HepG2 (cell line): ENCODE data around the gene ST6GALNAC2. TPM values are rescaled to one million over a fixed set of nuclear protein-coding genes. Genes with fewer than 3 reads are reported as not detected.

Experiments
- FOXA3 ChIP-seq: IDR thresholded peaks from 2 replicates; pipeline ENCODE4 v1.6.1; 2016; ENCODE audit warnings: missing genetic modification reagents, missing compliant biosample characterization
- GZF1 ChIP-seq: sonication (generic); formaldehyde crosslinking; IDR thresholded peaks from 2 replicates; pipeline ENCODE4 v1.5.1; 2020; ENCODE audit warnings: mild to moderate bottlenecking, missing genetic modification reagents
- KDM1A ChIP-seq: IDR thresholded peaks from 2 replicates; pipeline ENCODE4 v1.6.1; 2016; ENCODE audit warnings: missing compliant biosample characterization
- NR3C1 ChIP-seq: sonication (generic); formaldehyde crosslinking; IDR thresholded peaks from 2 replicates; pipeline ENCODE4 v1.4.0; 2020; ENCODE audit warnings: missing genetic modification reagents
- PAWR ChIP-seq: sonication (generic); formaldehyde crosslinking; IDR thresholded peaks from 2 replicates; pipeline ENCODE4 v1.4.0; 2020; ENCODE audit warnings: missing genetic modification reagents, mild to moderate bottlenecking, borderline replicate concordance
- RARG ChIP-seq: sonication (generic); formaldehyde crosslinking; IDR thresholded peaks from 2 replicates; pipeline ENCODE4 v1.4.0; 2020; ENCODE audit warnings: low read depth, mild to moderate bottlenecking, missing genetic modification reagents
- ZBTB7A ChIP-seq: sonication (generic); formaldehyde crosslinking; IDR thresholded peaks from 2 replicates; pipeline ENCODE4 v1.8.0; 2022; ENCODE audit warnings: mild to moderate bottlenecking, missing genetic modification reagents
- ZNF121 ChIP-seq: sonication (generic); formaldehyde crosslinking; IDR thresholded peaks from 2 replicates; pipeline ENCODE4 v1.5.0; 2020; ENCODE audit warnings: mild to moderate bottlenecking, missing genetic modification reagents
- ZNF598 ChIP-seq: sonication (generic); formaldehyde crosslinking; IDR thresholded peaks from 2 replicates; pipeline ENCODE4 v1.5.1; 2020; ENCODE audit warnings: mild to moderate bottlenecking, missing genetic modification reagents, borderline replicate concordance
- ZNF816 ChIP-seq: sonication (generic); formaldehyde crosslinking; IDR thresholded peaks from 2 replicates; pipeline ENCODE4 v1.8.0; 2022; ENCODE audit warnings: missing genetic modification reagents, mild to moderate bottlenecking, borderline replicate concordance
- polyA plus RNA-seq, 8 experiments: library from polyadenylated mRNA; depleted of rRNA in 3 of 8; stranded (reverse) in 7 of 8; unstranded in 1 of 8; fragments of >200 nt; fragmentation: Illumina TruSeq in 4 of 8; extraction: Trizol in 4 of 8; gene quantifications; 2 replicates each; pipeline versions ENCODE4 v1.2.1 to v1.2.3, GENCODE V29; 2011 to 2016; ENCODE audit warnings: low read depth in 4 of 8, missing spikeins in 1 of 8, mixed read lengths in 1 of 8; ENCODE audit not compliant: insufficient read depth in 1 of 8
- total RNA-seq, 5 experiments: library from RNA; depleted of rRNA; stranded (reverse); fragments of >200 nt; fragmentation: Illumina TruSeq; extraction: Trizol; gene quantifications; 2 replicates each; pipeline ENCODE4 v1.2.3, GENCODE V29; 2016; ENCODE audit warnings: low read depth in 1 of 5
- TF ChIP-seq, protein P1 (sequence below): sonication (generic); formaldehyde crosslinking; IDR thresholded peaks from 2 replicates; pipeline ENCODE4 v1.4.0; 2020; ENCODE audit warnings: mild to moderate bottlenecking, missing genetic modification reagents, borderline replicate concordance
- TF ChIP-seq, protein P2 (sequence below): IDR thresholded peaks from 2 replicates; pipeline ENCODE4 v1.6.1; 2016; ENCODE audit warnings: control low read depth
- TF ChIP-seq, protein P3 (sequence below): sonication (generic); formaldehyde crosslinking; IDR thresholded peaks from 2 replicates; pipeline ENCODE4 v1.5.0; 2020; ENCODE audit warnings: missing genetic modification reagents, mild to moderate bottlenecking, borderline replicate concordance
- TF ChIP-seq, protein P4 (sequence below): IDR thresholded peaks from 2 replicates; pipeline ENCODE4 v1.6.1; 2012; ENCODE audit warnings: low read depth, low read length, improper control_type of control experiment
- TF ChIP-seq, protein P5 (sequence below): sonication (generic); formaldehyde crosslinking; IDR thresholded peaks from 2 replicates; pipeline ENCODE4 v1.4.0; 2020; ENCODE audit warnings: mild to moderate bottlenecking, missing genetic modification reagents
- TF ChIP-seq, protein P6 (sequence below): sonication (generic); formaldehyde crosslinking; IDR thresholded peaks from 2 replicates; pipeline ENCODE4 v1.4.0; 2020; ENCODE audit warnings: missing genetic modification reagents, mild to moderate bottlenecking, borderline replicate concordance
- TF ChIP-seq, protein P7 (sequence below): sonication (generic); formaldehyde crosslinking; IDR thresholded peaks from 2 replicates; pipeline ENCODE4 v1.8.1; 2022; ENCODE audit warnings: mild to moderate bottlenecking, missing genetic modification reagents

ST6GALNAC2 gene
- total and polyA plus RNA-seq, 2 of the 13 experiments (the other 11 are each of a cell fraction or from before 2014, with no cell fraction given), result 0.12 to 0.49 TPM

DNA sequence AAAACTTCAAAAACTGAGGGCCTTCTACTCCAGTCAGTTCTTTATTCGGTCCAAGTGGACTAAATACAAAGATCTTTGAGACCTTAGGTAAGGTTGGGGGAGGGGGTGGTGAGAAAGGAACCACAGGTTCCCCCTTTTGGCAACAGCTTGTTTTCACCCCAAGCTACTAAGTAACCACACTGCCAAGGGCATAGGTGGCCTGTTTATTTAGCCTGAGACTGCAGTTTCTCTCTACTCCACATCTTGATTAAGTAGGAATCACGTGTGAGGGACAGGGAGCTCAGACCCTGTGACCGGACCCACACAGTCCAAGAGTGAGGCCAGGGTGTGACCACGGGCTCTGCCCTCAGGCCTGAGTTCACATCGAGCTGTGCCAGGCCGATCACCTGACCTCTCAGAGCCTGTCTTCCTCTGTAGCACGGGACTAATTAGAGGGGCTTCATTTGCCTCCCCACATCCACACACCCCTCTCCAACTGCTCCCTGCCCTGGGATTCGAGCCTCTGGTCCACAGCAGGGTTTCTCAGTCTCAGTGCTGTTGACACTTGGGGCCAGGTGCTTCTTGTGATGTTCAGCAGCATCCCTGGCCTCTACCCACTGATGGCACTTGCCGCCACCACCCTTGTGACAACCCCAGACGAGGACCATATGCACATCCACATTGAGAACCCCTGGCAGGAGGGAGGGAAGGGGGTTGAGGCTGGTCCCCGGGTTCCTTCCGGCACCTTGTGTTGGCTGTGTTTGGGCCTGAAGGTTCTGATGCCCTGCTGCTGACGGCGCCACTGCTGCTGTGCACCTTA, 17.8 kb downstream of the ST6GALNAC2 start (continued):
- TF ChIP-seq ZBTB7A (CRISPR knock-in tag) (no peak), GZF1 (CRISPR knock-in tag) (no peak), ZNF598 (CRISPR knock-in tag) (no peak), ZNF816 (no peak), KDM1A (CRISPR knock-in tag) (no peak), FOXA3 (CRISPR knock-in tag) (peak; percentile 78), ZNF121 (CRISPR knock-in tag) (no peak), NR3C1 (no peak), PAWR (no peak), RARG (no peak)
- TF ChIP-seq, protein P1, sequence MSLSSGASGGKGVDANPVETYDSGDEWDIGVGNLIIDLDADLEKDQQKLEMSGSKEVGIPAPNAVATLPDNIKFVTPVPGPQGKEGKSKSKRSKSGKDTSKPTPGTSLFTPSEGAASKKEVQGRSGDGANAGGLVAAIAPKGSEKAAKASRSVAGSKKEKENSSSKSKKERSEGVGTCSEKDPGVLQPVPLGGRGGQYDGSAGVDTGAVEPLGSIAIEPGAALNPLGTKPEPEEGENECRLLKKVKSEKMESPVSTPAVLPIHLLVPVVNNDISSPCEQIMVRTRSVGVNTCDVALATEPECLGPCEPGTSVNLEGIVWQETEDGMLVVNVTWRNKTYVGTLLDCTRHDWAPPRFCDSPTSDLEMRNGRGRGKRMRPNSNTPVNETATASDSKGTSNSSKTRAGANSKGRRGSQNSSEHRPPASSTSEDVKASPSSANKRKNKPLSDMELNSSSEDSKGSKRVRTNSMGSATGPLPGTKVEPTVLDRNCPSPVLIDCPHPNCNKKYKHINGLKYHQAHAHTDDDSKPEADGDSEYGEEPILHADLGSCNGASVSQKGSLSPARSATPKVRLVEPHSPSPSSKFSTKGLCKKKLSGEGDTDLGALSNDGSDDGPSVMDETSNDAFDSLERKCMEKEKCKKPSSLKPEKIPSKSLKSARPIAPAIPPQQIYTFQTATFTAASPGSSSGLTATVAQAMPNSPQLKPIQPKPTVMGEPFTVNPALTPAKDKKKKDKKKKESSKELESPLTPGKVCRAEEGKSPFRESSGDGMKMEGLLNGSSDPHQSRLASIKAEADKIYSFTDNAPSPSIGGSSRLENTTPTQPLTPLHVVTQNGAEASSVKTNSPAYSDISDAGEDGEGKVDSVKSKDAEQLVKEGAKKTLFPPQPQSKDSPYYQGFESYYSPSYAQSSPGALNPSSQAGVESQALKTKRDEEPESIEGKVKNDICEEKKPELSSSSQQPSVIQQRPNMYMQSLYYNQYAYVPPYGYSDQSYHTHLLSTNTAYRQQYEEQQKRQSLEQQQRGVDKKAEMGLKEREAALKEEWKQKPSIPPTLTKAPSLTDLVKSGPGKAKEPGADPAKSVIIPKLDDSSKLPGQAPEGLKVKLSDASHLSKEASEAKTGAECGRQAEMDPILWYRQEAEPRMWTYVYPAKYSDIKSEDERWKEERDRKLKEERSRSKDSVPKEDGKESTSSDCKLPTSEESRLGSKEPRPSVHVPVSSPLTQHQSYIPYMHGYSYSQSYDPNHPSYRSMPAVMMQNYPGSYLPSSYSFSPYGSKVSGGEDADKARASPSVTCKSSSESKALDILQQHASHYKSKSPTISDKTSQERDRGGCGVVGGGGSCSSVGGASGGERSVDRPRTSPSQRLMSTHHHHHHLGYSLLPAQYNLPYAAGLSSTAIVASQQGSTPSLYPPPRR (CRISPR knock-in tag), result peak; percentile 48; the same call in 1 of the 2 replicates
- TF ChIP-seq, protein P2, sequence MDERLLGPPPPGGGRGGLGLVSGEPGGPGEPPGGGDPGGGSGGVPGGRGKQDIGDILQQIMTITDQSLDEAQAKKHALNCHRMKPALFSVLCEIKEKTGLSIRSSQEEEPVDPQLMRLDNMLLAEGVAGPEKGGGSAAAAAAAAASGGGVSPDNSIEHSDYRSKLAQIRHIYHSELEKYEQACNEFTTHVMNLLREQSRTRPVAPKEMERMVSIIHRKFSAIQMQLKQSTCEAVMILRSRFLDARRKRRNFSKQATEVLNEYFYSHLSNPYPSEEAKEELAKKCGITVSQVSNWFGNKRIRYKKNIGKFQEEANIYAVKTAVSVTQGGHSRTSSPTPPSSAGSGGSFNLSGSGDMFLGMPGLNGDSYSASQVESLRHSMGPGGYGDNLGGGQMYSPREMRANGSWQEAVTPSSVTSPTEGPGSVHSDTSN (CRISPR knock-in tag), result no peak
- TF ChIP-seq, protein P3, sequence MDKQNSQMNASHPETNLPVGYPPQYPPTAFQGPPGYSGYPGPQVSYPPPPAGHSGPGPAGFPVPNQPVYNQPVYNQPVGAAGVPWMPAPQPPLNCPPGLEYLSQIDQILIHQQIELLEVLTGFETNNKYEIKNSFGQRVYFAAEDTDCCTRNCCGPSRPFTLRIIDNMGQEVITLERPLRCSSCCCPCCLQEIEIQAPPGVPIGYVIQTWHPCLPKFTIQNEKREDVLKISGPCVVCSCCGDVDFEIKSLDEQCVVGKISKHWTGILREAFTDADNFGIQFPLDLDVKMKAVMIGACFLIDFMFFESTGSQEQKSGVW (CRISPR knock-in tag), result no peak
- TF ChIP-seq, protein P4, sequence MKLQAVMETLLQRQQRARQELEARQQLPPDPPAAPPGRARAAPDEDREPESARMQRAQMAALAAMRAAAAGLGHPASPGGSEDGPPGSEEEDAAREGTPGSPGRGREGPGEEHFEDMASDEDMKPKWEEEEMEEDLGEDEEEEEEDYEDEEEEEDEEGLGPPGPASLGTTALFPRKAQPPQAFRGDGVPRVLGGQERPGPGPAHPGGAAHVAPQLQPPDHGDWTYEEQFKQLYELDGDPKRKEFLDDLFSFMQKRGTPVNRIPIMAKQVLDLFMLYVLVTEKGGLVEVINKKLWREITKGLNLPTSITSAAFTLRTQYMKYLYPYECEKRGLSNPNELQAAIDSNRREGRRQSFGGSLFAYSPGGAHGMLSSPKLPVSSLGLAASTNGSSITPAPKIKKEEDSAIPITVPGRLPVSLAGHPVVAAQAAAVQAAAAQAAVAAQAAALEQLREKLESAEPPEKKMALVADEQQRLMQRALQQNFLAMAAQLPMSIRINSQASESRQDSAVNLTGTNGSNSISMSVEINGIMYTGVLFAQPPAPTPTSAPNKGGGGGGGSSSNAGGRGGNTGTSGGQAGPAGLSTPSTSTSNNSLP, result no peak
- TF ChIP-seq, protein P5, sequence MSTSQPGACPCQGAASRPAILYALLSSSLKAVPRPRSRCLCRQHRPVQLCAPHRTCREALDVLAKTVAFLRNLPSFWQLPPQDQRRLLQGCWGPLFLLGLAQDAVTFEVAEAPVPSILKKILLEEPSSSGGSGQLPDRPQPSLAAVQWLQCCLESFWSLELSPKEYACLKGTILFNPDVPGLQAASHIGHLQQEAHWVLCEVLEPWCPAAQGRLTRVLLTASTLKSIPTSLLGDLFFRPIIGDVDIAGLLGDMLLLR, result no peak
- TF ChIP-seq, protein P6, sequence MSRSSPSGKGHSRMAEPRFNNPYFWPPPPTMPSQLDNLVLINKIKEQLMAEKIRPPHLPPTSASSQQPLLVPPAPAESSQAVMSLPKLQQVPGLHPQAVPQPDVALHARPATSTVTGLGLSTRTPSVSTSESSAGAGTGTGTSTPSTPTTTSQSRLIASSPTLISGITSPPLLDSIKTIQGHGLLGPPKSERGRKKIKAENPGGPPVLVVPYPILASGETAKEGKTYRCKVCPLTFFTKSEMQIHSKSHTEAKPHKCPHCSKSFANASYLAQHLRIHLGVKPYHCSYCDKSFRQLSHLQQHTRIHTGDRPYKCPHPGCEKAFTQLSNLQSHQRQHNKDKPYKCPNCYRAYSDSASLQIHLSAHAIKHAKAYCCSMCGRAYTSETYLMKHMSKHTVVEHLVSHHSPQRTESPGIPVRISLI, result no peak
- TF ChIP-seq, protein P7, sequence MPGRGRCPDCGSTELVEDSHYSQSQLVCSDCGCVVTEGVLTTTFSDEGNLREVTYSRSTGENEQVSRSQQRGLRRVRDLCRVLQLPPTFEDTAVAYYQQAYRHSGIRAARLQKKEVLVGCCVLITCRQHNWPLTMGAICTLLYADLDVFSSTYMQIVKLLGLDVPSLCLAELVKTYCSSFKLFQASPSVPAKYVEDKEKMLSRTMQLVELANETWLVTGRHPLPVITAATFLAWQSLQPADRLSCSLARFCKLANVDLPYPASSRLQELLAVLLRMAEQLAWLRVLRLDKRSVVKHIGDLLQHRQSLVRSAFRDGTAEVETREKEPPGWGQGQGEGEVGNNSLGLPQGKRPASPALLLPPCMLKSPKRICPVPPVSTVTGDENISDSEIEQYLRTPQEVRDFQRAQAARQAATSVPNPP, result no peak
